GM19467 (cell line): ENCODE data around the gene SMARCD1.
"Not testable (repeated sequence)": the region's sequence is repeated elsewhere in the genome, so short reads cannot be mapped to it uniquely, and the experiment has no call there.

Source experiments
- ATAC-seq: cut with Tn5 transposase; IDR thresholded peaks from one replicate; pipeline ENCODE4 v1.9.1; 2021; ENCODE audit warnings: mild to moderate bottlenecking, moderate library complexity; ENCODE audit not compliant: unreplicated experiment

The SMARCD1 gene

DNA sequence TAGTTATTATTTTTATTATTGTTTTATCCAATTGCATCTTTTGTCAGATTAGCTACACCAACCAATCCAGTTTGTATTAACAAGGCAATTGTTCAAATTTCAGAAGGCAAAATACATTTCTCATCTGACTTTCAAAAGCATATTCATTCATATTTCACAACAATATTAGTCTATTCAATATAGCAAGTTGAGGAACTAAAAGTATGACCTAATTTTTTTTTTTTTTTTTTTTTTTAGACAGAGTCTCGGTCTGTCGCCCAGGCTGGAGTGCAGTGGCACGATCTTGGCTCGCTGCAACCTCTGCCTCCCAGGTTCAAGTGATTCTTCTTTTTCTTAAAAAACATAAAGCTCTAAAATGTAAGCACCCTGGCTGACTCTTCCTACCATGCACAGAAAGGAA lies 44.1 kb downstream of the SMARCD1 start:
- ATAC-seq, result no peak

DNA sequence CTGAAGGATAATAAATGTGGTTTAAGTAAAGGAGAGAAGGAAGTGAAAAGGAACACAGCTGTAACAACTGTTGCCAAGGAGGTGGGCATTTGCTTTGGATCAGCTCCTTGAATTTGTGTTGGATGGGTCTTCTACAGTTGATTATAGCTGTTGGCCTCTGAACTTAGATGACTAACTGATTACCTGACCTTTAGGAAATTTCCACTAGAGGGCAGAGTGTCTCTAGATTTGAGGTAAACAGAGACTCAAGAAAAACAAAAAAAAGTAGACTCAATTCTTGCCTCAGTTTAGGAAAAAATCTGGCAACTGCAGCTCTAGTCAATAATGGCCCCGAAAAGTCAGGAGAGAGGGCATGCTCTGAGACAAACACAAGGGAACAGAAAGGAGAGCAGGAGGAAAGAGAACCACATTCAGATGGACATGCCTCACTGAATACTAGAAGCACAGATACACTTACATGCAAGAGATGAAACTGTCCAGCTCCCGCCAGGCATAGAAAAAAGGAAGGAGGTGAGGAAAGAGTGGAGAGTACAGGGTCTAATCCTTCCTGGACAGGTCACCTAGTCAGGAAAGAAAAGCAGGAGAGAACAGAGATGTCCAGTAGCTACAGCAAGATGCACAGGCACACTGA lies 47.5 kb downstream of the SMARCD1 start:
- no peak for ATAC-seq

DNA sequence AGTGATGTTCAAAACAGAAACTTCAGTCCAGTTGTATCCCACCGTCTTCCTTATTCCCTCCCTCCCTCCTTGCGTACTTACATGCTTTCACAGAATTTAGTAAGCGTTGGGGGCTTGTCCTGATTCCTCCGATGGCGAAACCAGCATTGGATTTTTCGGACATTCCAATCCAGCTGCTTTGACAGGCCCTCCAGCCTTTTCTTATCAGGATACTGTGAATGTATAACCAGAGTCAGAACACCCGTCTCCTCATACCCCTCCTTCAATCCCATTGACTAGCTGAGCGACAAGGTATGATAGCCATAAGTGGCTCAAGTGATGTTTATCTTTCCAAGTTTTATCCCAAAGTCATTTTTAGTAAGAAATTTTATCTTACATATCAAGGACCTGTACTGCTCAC lies 57.9 kb downstream of the SMARCD1 start:
- no peak for ATAC-seq

DNA sequence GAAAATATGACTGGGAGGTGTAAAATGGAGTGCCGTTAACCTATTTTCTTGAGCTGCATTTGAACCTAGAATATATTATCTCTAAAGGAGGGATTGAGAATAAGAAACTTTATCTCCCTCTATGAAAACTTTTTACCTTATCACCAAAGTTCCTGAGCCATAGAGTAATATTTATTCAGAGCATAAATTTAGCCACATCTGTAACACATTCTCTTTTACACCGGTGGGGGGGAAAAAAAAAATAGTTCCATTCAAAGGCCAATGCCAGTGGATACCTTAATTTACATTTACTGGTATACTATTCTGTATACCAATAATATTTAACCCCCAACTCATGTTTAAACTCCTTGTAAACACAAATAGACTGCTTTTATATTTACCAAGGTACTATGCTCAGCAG lies 60.3 kb downstream of the SMARCD1 start:
- ATAC-seq, result no peak

DNA sequence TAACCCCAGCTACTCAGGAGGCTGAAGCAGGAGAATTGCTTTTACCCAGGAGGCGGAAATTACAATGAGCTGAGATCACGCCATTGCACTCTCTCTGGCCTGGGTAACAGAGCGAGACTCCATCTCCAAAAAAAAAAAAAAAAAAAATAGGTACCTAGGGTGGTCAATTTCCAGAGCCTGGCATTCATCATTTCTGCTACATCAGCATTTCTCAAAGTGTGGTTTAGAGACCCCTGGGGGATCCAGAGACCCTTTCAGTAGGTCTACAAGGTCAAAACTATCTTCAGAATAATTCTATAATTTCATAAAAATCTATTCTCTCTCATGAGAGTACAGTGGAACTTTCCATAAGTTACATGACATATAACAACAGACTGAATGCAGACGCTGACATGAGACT lies 62.1 kb downstream of the SMARCD1 start:
- ATAC-seq, result no peak

DNA sequence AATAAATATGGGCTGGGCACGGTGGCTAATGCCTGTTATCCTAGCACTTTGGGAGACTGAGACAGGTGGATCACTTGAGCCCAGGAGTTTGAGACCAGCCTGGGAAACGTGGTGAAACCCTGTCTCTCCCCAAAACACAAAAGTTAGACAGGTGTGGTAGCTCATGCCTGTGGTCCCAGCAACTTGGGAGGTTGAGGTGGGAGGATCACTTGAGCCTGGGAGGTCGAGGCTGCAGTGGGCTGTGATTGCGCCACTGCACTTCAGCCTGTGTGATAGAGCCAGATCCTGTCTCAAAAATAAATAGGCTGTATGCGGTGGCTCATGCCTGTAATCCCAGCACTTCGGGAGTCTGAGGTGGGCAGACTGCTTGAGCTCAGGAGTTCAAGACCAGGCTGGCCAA lies 62.9 kb downstream of the SMARCD1 start:
- not testable (repeated sequence) for ATAC-seq

DNA sequence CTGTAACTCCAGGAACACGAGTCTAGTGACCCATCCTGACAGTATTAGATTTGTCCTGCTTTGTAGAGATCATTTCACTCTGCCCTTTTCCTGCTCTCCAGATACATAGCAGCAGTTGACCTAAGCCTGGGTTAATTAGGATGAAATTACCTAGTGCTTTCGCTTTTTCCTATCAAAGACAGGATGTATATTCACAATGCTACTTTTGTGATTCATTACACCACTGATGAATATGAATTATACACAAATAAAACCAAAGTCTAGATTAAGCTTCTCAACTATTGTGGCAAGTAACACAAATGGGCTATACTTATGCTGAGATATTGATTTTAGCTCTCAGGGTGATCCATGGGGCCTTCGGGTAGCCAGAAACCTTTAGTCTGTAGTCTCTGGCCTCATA lies 64.2 kb downstream of the SMARCD1 start:
- ATAC-seq, result no peak
